Choroid plexus epithelial cell (primary cell): Measurements from ENCODE around the gene FTL.
"Not testable (repeated sequence)": the region's sequence is repeated elsewhere in the genome, so short reads cannot be mapped to it uniquely, and the experiment has no call there.

Source experiments
- DNase-seq: peaks from one replicate; pipeline ENCODE4 v3.0.0-alpha.2; 2010; ENCODE audit warnings: low read depth
- H3K4me3 ChIP-seq: 2 replicates; pipeline ENCODE4 v1.5.1; 2011; ENCODE audit warnings: low read depth, mild to moderate bottlenecking, control low read depth, low read length, moderate library complexity
- TF ChIP-seq, protein P1 (sequence below): conservative IDR thresholded peaks from 2 replicates; pipeline ENCODE4 v1.5.1; 2011; ENCODE audit warnings: low read depth, mild to moderate bottlenecking, control low read depth, inconsistent platforms, low read length, moderate library complexity

Gene FTL

DNA sequence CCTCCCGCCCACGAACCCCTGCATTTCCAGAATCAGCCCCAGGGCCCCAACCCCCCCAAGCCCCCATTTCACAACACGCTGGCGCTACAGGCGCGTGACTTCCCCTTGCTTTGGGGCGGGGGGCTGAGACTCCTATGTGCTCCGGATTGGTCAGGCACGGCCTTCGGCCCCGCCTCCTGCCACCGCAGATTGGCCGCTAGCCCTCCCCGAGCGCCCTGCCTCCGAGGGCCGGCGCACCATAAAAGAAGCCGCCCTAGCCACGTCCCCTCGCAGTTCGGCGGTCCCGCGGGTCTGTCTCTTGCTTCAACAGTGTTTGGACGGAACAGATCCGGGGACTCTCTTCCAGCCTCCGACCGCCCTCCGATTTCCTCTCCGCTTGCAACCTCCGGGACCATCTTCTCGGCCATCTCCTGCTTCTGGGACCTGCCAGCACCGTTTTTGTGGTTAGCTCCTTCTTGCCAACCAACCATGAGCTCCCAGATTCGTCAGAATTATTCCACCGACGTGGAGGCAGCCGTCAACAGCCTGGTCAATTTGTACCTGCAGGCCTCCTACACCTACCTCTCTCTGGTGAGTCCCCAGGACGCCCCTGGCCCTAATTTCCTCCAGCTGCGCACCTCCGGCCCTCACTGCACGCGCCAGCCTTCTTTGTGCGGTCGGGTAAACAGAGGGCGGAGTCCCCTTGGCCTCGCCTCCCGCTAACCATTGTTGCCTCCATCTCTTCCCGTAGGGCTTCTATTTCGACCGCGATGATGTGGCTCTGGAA is at the start of gene FTL:
Gene FTL, plus strand, starts transcription at position 270 of the 766 bp plus-strand sequence. Its CDS starts 199 bp downstream, at position 469.
- TF ChIP-seq, protein P1, sequence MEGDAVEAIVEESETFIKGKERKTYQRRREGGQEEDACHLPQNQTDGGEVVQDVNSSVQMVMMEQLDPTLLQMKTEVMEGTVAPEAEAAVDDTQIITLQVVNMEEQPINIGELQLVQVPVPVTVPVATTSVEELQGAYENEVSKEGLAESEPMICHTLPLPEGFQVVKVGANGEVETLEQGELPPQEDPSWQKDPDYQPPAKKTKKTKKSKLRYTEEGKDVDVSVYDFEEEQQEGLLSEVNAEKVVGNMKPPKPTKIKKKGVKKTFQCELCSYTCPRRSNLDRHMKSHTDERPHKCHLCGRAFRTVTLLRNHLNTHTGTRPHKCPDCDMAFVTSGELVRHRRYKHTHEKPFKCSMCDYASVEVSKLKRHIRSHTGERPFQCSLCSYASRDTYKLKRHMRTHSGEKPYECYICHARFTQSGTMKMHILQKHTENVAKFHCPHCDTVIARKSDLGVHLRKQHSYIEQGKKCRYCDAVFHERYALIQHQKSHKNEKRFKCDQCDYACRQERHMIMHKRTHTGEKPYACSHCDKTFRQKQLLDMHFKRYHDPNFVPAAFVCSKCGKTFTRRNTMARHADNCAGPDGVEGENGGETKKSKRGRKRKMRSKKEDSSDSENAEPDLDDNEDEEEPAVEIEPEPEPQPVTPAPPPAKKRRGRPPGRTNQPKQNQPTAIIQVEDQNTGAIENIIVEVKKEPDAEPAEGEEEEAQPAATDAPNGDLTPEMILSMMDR: no peak
- peak within 1 kb of the TSS; percentile 78 for H3K4me3 ChIP-seq
- DNase-seq: peak; percentile 98

DNA sequence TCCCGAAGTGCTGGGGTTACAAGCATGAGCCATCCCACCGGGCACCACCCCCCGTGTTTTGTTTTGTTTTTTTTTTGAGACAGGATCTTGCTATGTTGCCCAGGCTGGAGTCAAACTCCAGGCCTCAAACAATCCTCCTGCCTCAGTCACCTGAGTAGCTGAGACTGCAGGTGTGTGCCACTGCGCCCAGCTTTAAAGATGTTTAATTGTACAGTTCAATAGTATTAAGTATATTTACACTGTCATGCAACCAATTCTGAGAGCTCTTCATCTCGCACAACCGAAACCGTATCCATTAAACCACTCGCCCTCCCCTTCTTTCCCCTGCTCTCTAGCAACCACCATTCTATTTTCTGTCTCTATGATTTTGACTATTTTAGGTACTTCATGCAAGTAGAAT is 49.4 kb upstream of the FTL start:
- TF ChIP-seq, protein P1: no peak
- DNase-seq: no peak
- no peak overlapping the region for H3K4me3 ChIP-seq

DNA sequence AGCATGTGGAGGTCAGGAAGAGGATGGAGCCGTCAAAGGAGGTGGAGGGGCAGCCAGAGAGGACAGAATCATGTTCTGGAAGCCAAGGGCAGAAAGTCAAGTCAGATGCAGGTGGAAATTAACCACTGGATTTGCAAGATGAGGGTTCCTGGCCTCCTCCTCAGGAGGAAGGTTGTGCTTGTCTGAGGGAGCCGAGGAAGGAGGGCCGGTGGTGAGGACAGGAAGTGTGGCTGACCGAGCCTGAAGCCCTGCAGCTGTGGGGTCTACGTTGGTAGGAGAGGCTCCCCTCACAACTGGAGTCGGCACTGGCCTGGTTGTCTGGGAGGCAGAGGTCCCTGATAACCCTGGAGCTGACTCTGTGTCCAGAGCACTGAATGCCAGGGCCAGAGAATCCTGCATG is 47.0 kb upstream of the FTL start:
- DNase-seq: no peak
- H3K4me3 ChIP-seq: no peak overlapping the region
- TF ChIP-seq, protein P1: no peak

DNA sequence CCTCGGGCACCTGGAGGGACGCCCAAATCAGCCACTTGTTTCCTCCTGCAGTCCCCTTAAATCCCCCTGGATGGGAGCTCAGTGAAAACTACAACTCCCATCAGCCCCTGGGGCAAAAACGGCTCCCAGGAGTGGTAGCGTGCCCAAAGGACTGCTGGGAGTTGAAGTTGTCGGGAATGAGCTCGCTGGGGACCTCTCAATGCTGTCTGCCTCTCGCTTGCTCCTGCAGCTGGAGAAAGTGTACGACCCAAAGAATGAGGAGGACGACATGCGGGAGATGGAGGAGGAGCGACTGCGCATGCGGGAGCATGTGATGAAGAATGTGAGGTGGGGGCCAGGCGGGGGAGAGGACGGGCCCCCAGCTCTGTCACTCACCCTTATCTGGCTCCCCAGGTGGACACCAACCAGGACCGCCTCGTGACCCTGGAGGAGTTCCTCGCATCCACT is 46.3 kb upstream of the FTL start:
- DNase-seq: peak; percentile 20
- TF ChIP-seq, protein P1: no peak
- H3K4me3 ChIP-seq: no peak overlapping the region

DNA sequence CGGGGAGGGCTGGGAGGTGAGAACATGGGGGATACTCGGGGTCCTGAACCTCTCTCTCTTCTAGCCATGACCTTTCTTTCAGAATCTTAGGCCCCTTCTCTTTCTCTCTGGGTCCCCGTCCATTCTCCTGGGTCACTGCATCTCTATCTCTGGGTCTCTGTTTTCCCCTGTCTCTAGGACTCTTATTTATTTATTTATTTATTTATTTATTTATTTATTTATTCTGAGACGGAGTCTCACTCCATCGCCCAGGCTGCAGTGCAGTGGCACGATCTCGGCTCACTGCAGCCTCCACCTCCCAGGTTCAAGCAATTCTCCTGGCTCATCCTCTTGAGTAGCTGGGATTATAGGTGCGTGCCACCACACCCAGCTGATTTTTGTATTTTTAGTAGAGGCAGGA is 45.8 kb upstream of the FTL start:
- not testable (repeated sequence) for DNase-seq

DNA sequence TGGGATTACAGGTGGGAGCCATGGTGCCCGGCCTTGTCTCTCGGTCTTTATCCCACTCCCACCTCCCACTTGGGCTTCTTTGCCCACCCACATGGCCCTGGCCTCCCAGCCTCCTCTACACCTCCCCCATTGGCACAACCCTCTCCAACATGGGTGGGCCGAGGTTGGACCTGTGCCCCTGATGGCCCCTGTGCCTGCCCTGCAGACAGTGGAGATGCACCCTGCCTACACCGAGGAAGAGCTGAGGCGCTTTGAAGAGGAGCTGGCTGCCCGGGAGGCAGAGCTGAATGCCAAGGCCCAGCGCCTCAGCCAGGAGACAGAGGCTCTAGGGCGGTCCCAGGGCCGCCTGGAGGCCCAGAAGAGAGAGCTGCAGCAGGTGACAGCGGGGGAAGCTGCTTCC is 44.2 kb upstream of the FTL start:
- TF ChIP-seq, protein P1: no peak
- no peak overlapping the region for H3K4me3 ChIP-seq
- DNase-seq: no peak

More for the DNA sequence above, 45.8 kb upstream of the FTL start:
- H3K4me3 ChIP-seq: not testable (repeated sequence)

DNA sequence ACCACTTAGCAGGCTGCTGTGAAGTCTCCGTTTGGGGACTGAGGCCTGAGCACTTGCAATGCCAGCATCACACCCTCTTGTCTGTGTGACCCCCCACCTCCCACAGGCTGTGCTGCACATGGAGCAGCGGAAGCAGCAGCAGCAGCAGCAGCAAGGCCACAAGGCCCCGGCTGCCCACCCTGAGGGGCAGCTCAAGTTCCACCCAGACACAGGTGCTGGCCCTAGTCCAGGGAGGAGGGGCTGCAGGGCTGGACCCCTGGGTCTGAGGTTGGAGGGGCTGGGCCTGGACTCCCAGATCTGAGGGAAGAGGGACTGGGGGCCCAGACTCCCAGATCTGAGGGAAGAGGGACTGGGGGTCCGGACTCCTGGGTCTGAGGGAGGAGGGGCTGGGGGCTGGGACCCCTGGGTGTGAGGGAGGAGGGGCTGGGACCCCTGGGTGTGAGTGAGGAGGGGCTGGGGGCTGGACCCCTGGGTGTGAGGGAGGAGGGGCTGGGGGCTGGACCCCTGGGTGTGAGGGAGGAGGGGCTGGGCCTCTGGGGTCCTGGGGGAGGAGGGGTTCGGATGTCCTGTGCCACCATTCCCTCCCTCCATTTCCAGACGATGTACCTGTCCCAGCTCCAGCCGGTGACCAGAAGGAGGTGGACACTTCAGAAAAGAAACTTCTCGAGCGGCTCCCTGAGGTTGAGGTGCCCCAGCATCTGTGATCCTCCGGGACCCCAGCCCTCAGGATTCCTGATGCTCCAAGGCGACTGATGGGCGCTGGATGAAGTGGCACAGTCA is 43.2 kb upstream of the FTL start:
- TF ChIP-seq, protein P1: no peak
- no peak for DNase-seq
- H3K4me3 ChIP-seq: no peak overlapping the region
